Upper lobe of right lung (tissue), 1 donor: ENCODE data around the gene ZNF235. TPM values are rescaled to one million over a fixed set of nuclear protein-coding genes. Genes with fewer than 3 reads are reported as not detected.

Source experiments
- ATAC-seq: fragments of 200-7000 bp; cut with Tn5 transposase; one replicate; pipeline ENCODE4 v1.9.1; 2020; ENCODE audit warnings: mild to moderate bottlenecking, moderate library complexity
- DNase-seq: peaks from one replicate; pipeline ENCODE4 v3.0.0-alpha.2; 2020
- H3K27ac ChIP-seq: fragments of 200-600 bp; one replicate; pipeline ENCODE4 v1.8.0; 2022
- H3K27me3 ChIP-seq: fragments of 200-600 bp; one replicate; pipeline ENCODE4 v1.8.0; 2022; ENCODE audit warnings: mild to moderate bottlenecking
- H3K36me3 ChIP-seq: fragments of 200-600 bp; one replicate; pipeline ENCODE4 v1.8.0; 2022
- H3K4me1 ChIP-seq: fragments of 200-600 bp; one replicate; pipeline ENCODE4 v1.8.0; 2022
- H3K4me3 ChIP-seq: fragments of 200-600 bp; one replicate; pipeline ENCODE4 v1.8.0; 2022; ENCODE audit warnings: mild to moderate bottlenecking
- H3K9me3 ChIP-seq: fragments of 200-600 bp; one replicate; pipeline ENCODE4 v1.8.0; 2022
- CTCF ChIP-seq: fragments of 200-600 bp; IDR thresholded peaks from one replicate; pipeline ENCODE4 v1.8.0; 2022; ENCODE audit warnings: antibody characterized with exemption
- intact Hi-C: fragments of 100-400 bp; cut with DNase I; formaldehyde crosslinking; loops from one replicate; pipeline ENCODE4 v1.11.0; 2022
- total RNA-seq: library from RNA; stranded (reverse); fragmentation: NEBNext Ultra II Directional; extraction: Animal tissue kit (Norgen Biotek cat#: 25700); gene quantifications from one replicate; pipeline ENCODE4 v1.2.1, GENCODE V29; 2021
- donor health status: DM: no; HTN: yes; CAD: no; lungs with severe emphysema.

Gene ZNF235
- total RNA-seq, 1 donor from 2014 or later, result 6.5 TPM

GRCh38 chr19:44303976-44304568 is 753 bp downstream of the ZNF235 start:
- ATAC-seq (no peak), DNase-seq (no peak)
- H3K4me3 ChIP-seq, result peak overlapping the region; percentile 85
- no peaks in the 10 kb centered on the region for H3K9me3 ChIP-seq
- H3K27me3 ChIP-seq, result no peaks in the 10 kb centered on the region
- no peak for TF ChIP-seq CTCF
- intact Hi-C loops, result no loop called here
- peaks cover 11% of the 10 kb centered on the region for H3K4me1 ChIP-seq
- peak overlapping the region; percentile 77 for H3K27ac ChIP-seq
- peaks cover 18% of the 10 kb centered on the region for H3K36me3 ChIP-seq

- intact Hi-C loops, result no loop called here
- DNase-seq (no peak), ATAC-seq (no peak)
- H3K36me3 ChIP-seq, result peaks cover 25% of the 10 kb centered on the region
- H3K4me3 ChIP-seq, result no peak overlapping the region
- peaks cover 11% of the 10 kb centered on the region for H3K4me1 ChIP-seq
- H3K27me3 ChIP-seq, result no peaks in the 10 kb centered on the region
- H3K9me3 ChIP-seq, result no peaks in the 10 kb centered on the region
- TF ChIP-seq CTCF, result no peak
- H3K27ac ChIP-seq, result no peak overlapping the region
Observed at GRCh38 chr19:44303320-44303719, 1.5 kb downstream of the ZNF235 start.

- Histone ChIP-seq H3K9me3 (peaks cover 73% of the 10 kb centered on the region), H3K4me1 (no peaks in the 10 kb centered on the region), H3K36me3 (peaks cover 24% of the 10 kb centered on the region), H3K27me3 (no peaks in the 10 kb centered on the region), H3K27ac (no peak overlapping the region), H3K4me3 (no peak overlapping the region)
- DNase-seq (no peak), ATAC-seq (no peak)
- TF ChIP-seq CTCF, result no peak
- intact Hi-C loops, result no loop called here
Observed at GRCh38 chr19:44284968-44285367, 19.9 kb downstream of the ZNF235 start.

- Histone ChIP-seq H3K9me3 (peaks cover 57% of the 10 kb centered on the region), H3K4me3 (no peak overlapping the region), H3K27ac (no peak overlapping the region), H3K36me3 (peaks cover 8% of the 10 kb centered on the region), H3K27me3 (no peaks in the 10 kb centered on the region), H3K4me1 (no peaks in the 10 kb centered on the region)
- DNase-seq, result no peak
- no peak for ATAC-seq
- intact Hi-C loops, result no loop called here
- no peak for TF ChIP-seq CTCF
Observed at GRCh38 chr19:44282846-44283245, 22.0 kb downstream of the ZNF235 start.

GRCh38 chr19:44280916-44281315 is 23.9 kb downstream of the ZNF235 start:
- no peak overlapping the region for H3K4me3 ChIP-seq
- H3K27ac ChIP-seq, result no peak overlapping the region
- ATAC-seq (no peak), DNase-seq (no peak)
- no peaks in the 10 kb centered on the region for H3K4me1 ChIP-seq
- intact Hi-C loops, result no loop called here
- no peaks in the 10 kb centered on the region for H3K27me3 ChIP-seq
- no peak for TF ChIP-seq CTCF
- H3K36me3 ChIP-seq, result no peaks in the 10 kb centered on the region
- peaks cover 51% of the 10 kb centered on the region for H3K9me3 ChIP-seq

GRCh38 chr19:44278181-44278690 is 26.6 kb downstream of the ZNF235 start:
- Histone ChIP-seq H3K36me3 (no peaks in the 10 kb centered on the region), H3K27me3 (no peaks in the 10 kb centered on the region), H3K27ac (no peak overlapping the region), H3K4me3 (no peak overlapping the region), H3K9me3 (peaks cover 53% of the 10 kb centered on the region), H3K4me1 (no peaks in the 10 kb centered on the region)
- ATAC-seq (no peak), DNase-seq (no peak)
- TF ChIP-seq CTCF, result no peak
- intact Hi-C loops, result no loop called here
